ENCODE measurements around the gene WDR31.

DNA sequence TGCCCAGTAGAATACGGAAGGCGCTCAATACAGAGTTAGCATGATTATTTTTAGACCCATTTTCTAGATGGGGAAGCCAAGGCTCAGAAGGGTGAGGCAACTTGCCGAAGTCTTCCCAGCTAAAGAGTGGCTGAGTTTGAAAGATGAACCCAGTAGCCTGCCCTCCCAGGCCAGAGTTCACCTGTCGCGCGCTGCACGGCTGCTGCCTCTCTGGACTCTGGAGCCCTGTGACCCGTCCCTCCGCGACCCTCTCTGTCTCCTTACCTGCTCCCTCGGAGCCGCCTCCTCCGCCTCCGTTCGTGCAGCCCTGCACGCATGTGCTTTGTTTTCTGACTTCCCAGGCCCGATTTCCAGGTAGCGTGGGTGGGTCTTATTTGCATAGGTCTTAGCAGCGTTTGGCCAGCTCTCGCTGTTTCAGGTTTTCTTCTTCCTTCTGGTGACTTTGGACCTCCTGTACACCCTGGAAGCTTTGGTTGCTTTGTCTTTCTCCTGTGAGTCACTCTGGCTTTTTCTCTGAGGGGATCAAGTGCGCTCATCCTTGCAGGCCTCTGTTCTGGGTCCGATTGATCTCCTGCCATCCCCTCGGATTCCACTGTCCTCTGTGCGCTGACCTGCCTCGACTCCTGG is 37.2 kb downstream of the WDR31 start, which contains the start of gene RNF183:
- TF ChIP-seq, protein P1, sequence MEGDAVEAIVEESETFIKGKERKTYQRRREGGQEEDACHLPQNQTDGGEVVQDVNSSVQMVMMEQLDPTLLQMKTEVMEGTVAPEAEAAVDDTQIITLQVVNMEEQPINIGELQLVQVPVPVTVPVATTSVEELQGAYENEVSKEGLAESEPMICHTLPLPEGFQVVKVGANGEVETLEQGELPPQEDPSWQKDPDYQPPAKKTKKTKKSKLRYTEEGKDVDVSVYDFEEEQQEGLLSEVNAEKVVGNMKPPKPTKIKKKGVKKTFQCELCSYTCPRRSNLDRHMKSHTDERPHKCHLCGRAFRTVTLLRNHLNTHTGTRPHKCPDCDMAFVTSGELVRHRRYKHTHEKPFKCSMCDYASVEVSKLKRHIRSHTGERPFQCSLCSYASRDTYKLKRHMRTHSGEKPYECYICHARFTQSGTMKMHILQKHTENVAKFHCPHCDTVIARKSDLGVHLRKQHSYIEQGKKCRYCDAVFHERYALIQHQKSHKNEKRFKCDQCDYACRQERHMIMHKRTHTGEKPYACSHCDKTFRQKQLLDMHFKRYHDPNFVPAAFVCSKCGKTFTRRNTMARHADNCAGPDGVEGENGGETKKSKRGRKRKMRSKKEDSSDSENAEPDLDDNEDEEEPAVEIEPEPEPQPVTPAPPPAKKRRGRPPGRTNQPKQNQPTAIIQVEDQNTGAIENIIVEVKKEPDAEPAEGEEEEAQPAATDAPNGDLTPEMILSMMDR (tag by site-specific recombination; IDR thresholded peaks at IDR 0.05) = no peak
- TF ChIP-seq ZBTB8A (tag by site-specific recombination; IDR thresholded peaks at IDR 0.05) (no peak), ZBTB1 (tag by site-specific recombination; IDR thresholded peaks at IDR 0.05) (no peak), ZIC2 (tag by site-specific recombination; IDR thresholded peaks at IDR 0.05) (no peak), ZNF544 (tag by site-specific recombination; IDR thresholded peaks at IDR 0.05) (no peak), MZF1 (tag by site-specific recombination; IDR thresholded peaks at IDR 0.05; ENCODE audit: borderline replicate concordance) (no peak)

All from HEK293 (cell line).